Naive thymus-derived CD4-positive, alpha-beta T cell (primary cell): ENCODE results near the gene OR4S2. TPM values are rescaled to one million over a fixed set of nuclear protein-coding genes. Genes with fewer than 3 reads are reported as not detected.

Experiments
- ATAC-seq: fragments of 150-1000 bp; cut with Tn5 transposase; 2 replicates; pipeline ENCODE4 v1.10.0; 2021; ENCODE audit warnings: mild to moderate bottlenecking, moderate library complexity
- CTCF ChIA-PET: fragments of 350-600 bp; sonication (Branson Sonifier 250); formaldehyde crosslinking; loops from one replicate; lab custom pipeline; 2021; ENCODE audit warnings: antibody characterized with exemption; lab: Charles Lee
- POLR2A ChIA-PET: fragments of 350-600 bp; sonication (Branson Sonifier 250); formaldehyde crosslinking; loops from one replicate; lab custom pipeline; 2021; ENCODE audit warnings: antibody characterized with exemption, inconsistent platforms; lab: Charles Lee
- DNase-seq, 9 donors: peaks; one replicate each; pipeline versions ENCODE4 v3.0.0 to v3.0.0-alpha.2; 2020 to 2022; ENCODE audit warnings: mixed read lengths in 1 of 9
- H3K27ac ChIP-seq: one replicate; pipeline ENCODE4 v1.7.0; 2013; ENCODE audit warnings: mild to moderate bottlenecking, low read depth, low read length, moderate library complexity
- H3K27me3 ChIP-seq, 2 donors: one replicate each; pipeline ENCODE4 v1.7.0; 2013; ENCODE audit warnings: low read length in 2 of 2, mild to moderate bottlenecking in 2 of 2, moderate library complexity in 2 of 2; ENCODE audit not compliant: control insufficient read depth in 2 of 2, insufficient read depth in 2 of 2
- H3K36me3 ChIP-seq, 3 experiments: 1 replicate in 2 of 3; 2 replicates in 1 of 3; pipeline ENCODE4 v1.7.0; 2013; ENCODE audit warnings: low read length in 3 of 3, mild to moderate bottlenecking in 3 of 3, moderate library complexity in 1 of 3; ENCODE audit not compliant: insufficient read depth in 3 of 3, control insufficient read depth in 2 of 3
- H3K4me1 ChIP-seq, 2 donors: one replicate each; pipeline ENCODE4 v1.7.0; 2013; ENCODE audit warnings: low read length in 2 of 2, mild to moderate bottlenecking in 2 of 2, moderate library complexity in 1 of 2; ENCODE audit not compliant: control insufficient read depth in 2 of 2, insufficient read depth in 2 of 2
- H3K4me3 ChIP-seq: 2 replicates; pipeline ENCODE4 v1.7.0; 2013; ENCODE audit warnings: mild to moderate bottlenecking, low read length
- H3K9me3 ChIP-seq, 3 experiments: 1 replicate in 2 of 3; 2 replicates in 1 of 3; pipeline ENCODE4 v1.7.0; 2013; ENCODE audit warnings: low read length in 3 of 3; ENCODE audit not compliant: control insufficient read depth in 2 of 3
- H3K27ac Mint-ChIP-seq, 9 donors: one replicate each; pipeline ENCODE4 v1.8.0; 2020 to 2022; ENCODE audit warnings: mixed read lengths in 9 of 9, mild to moderate bottlenecking in 8 of 9, moderate library complexity in 5 of 9, inconsistent platforms in 2 of 9
- H3K27me3 Mint-ChIP-seq, 5 donors: one replicate each; pipeline ENCODE4 v1.8.0; 2021 to 2022; ENCODE audit warnings: mixed read lengths in 5 of 5, mild to moderate bottlenecking in 1 of 5
- H3K36me3 Mint-ChIP-seq, 5 donors: one replicate each; pipeline ENCODE4 v1.8.0; 2020 to 2022; ENCODE audit warnings: mixed read lengths in 5 of 5, mild to moderate bottlenecking in 3 of 5, inconsistent platforms in 1 of 5
- H3K4me1 Mint-ChIP-seq, 7 donors: one replicate each; pipeline ENCODE4 v1.8.0; 2020 to 2022; ENCODE audit warnings: mixed read lengths in 7 of 7, mild to moderate bottlenecking in 3 of 7, inconsistent platforms in 1 of 7
- H3K4me3 Mint-ChIP-seq, 10 donors: one replicate each; pipeline ENCODE4 v1.8.0; 2020 to 2022; ENCODE audit warnings: mild to moderate bottlenecking in 10 of 10, mixed read lengths in 10 of 10, moderate library complexity in 6 of 10, inconsistent platforms in 2 of 10
- H3K9me3 Mint-ChIP-seq, 11 donors: one replicate each; pipeline ENCODE4 v1.8.0; 2020 to 2022; ENCODE audit warnings: mixed read lengths in 11 of 11, mild to moderate bottlenecking in 4 of 11, inconsistent platforms in 1 of 11, moderate library complexity in 1 of 11
- intact Hi-C, 2 donors: fragments of 100-400 bp; cut with micrococcal nuclease; formaldehyde crosslinking; loops; one replicate each; pipeline ENCODE4 v1.15.1; 2023
- polyA plus RNA-seq, 2 donors: library from polyadenylated mRNA; unstranded; fragments of 300-500 nt; fragmentation: Illumina TruSeq; gene quantifications; one replicate each; pipeline ENCODE4 v1.2.3, GENCODE V29; 2021
- total RNA-seq, 6 experiments: library from RNA in 5 of 6; stranded (reverse) in 5 of 6; gene quantifications; 1 replicate in 5 of 6; 2 replicates in 1 of 6; pipeline ENCODE4 v1.2.3 and lab custom pipeline; 2021 to 2026

The OR4S2 gene
- total RNA-seq (not detected), polyA plus RNA-seq (not detected), total RNA-seq (lab: John Stamatoyannopoulos, UW) (not detected)

DNA sequence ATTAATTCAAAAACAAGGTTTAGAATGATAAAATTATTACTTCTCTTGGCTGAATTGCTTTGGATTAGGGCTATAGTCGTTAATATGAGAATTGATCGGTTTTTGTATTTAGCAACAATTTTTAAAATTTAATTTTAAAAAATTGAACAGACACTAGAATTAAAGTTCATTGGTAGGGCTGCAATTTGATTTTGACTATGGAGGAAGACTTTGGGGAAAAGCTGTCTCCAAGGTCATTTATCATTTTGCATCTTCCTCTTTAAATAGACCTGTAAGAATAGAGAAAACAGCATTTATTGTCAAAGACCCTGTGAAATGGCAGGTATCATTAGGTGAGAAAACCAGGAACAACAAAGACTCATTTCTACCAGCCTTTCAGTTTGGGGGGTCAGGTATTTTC, at the start of gene OR4S2:
Gene OR4S2 (plus strand): TSS at position 301 of the 400 bp plus-strand sequence. CDS start 2,577 bp downstream, outside the sequence.
- ATAC-seq, result no peak
- H3K27me3 Mint-ChIP-seq, result no peaks in the 10 kb centered on the region
- POLR2A ChIA-PET, result no interaction called here
- Histone ChIP-seq H3K4me1 (no peaks in the 10 kb centered on the region), H3K27me3 (no peaks in the 10 kb centered on the region), H3K27ac (no peak within 1 kb of the TSS), H3K4me3 (no peak within 1 kb of the TSS), H3K9me3 (no peaks in the 10 kb centered on the region), H3K36me3 (no peaks in the 10 kb centered on the region)
- no peak within 1 kb of the TSS for H3K4me3 Mint-ChIP-seq
- intact Hi-C loops, result no loop called here
- H3K4me1 Mint-ChIP-seq, result no peaks in the 10 kb centered on the region
- DNase-seq, result no peak
- no peak within 1 kb of the TSS for H3K27ac Mint-ChIP-seq
- CTCF ChIA-PET, result no interaction called here
- H3K9me3 Mint-ChIP-seq, result peaks cover 0 to 33% (median 8%) of the 10 kb centered on the region in 11 donors
- no peaks in the 10 kb centered on the region for H3K36me3 Mint-ChIP-seq

- Mint-ChIP-seq H3K4me1 (no peaks in the 10 kb centered on the region), H3K27ac (no peak within 1 kb of the TSS), H3K36me3 (no peaks in the 10 kb centered on the region), H3K4me3 (no peak within 1 kb of the TSS), H3K9me3 (peaks cover 0 to 28% (median 9%) of the 10 kb centered on the region in 11 donors), H3K27me3 (no peaks in the 10 kb centered on the region)
- intact Hi-C loops, result no loop called here
- no peaks in the 10 kb centered on the region for H3K9me3 ChIP-seq
- H3K36me3 ChIP-seq, result no peaks in the 10 kb centered on the region
- no peak for ATAC-seq
- no peaks in the 10 kb centered on the region for H3K27me3 ChIP-seq
- ChIA-PET POLR2A (no interaction called here), CTCF (no interaction called here)
- DNase-seq, result no peak
- no peak within 1 kb of the TSS for H3K4me3 ChIP-seq
- H3K4me1 ChIP-seq, result no peaks in the 10 kb centered on the region
- no peak within 1 kb of the TSS for H3K27ac ChIP-seq
Observed at GRCh38 chr11:55607545-55607944, 40.6 kb upstream of the OR4S2 start, which contains the start of gene OR4C11. TSS of gene OR4C11 (minus strand) at chr11:55607645. CDS start at chr11:55604373, 3,272 bp downstream.

GRCh38 chr11:55624531-55624930, 23.6 kb upstream of the OR4S2 start:
- H3K4me3 ChIP-seq, result no peak overlapping the region
- POLR2A ChIA-PET, result no interaction called here
- DNase-seq, result no peak
- H3K9me3 ChIP-seq, result peaks cover 0 to 4% (median 0%) of the 10 kb centered on the region in 3 experiments
- Mint-ChIP-seq H3K4me3 (no peak overlapping the region), H3K27ac (no peak overlapping the region), H3K9me3 (peaks cover 0 to 61% (median 17%) of the 10 kb centered on the region in 11 donors), H3K36me3 (no peaks in the 10 kb centered on the region), H3K4me1 (no peaks in the 10 kb centered on the region), H3K27me3 (no peaks in the 10 kb centered on the region)
- no peaks in the 10 kb centered on the region for H3K36me3 ChIP-seq
- no peak overlapping the region for H3K27ac ChIP-seq
- H3K27me3 ChIP-seq, result no peaks in the 10 kb centered on the region
- H3K4me1 ChIP-seq, result no peaks in the 10 kb centered on the region
- no peak for ATAC-seq
- intact Hi-C loops, result no loop called here
- CTCF ChIA-PET, result no interaction called here

DNA sequence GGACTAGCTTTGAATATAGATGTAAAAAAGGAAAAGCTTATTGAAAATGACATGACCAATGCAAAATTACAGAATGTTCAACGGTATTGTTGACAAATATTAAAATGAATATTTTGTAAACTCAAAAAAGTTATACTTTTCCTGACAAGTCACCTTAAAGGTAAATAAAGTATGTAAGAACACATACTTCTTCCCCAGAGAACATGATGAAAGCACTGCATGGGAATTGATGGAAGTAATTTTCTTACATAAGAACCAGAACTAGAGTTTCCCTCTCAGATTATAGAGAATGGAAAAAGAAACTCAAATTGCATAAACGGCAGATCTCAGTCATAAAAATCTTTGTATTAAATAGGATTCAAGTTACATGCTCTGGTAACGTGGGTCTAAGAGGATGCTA, 13.3 kb upstream of the OR4S2 start, which contains the start of gene OR4P4:
Gene OR4P4 (plus strand): TSS at position 301 of the 400 bp plus-strand sequence.
- no peak for DNase-seq
- H3K27me3 Mint-ChIP-seq, result no peaks in the 10 kb centered on the region
- POLR2A ChIA-PET, result no interaction called here
- Histone ChIP-seq H3K4me3 (no peak within 1 kb of the TSS), H3K27me3 (no peaks in the 10 kb centered on the region), H3K36me3 (no peaks in the 10 kb centered on the region), H3K9me3 (no peaks in the 10 kb centered on the region), H3K27ac (no peak within 1 kb of the TSS), H3K4me1 (no peaks in the 10 kb centered on the region)
- CTCF ChIA-PET, result no interaction called here
- no peaks in the 10 kb centered on the region for H3K4me1 Mint-ChIP-seq
- H3K36me3 Mint-ChIP-seq, result no peaks in the 10 kb centered on the region
- ATAC-seq, result no peak
- peaks cover 2 to 34% (median 7%) of the 10 kb centered on the region in 11 donors for H3K9me3 Mint-ChIP-seq
- intact Hi-C loops, result loop anchor here in 1 of 2 donors (10.0 kb wide), 1 partner anchor 70 kb away; no protein-coding TSS in a partner anchor
- no peak within 1 kb of the TSS for H3K27ac Mint-ChIP-seq
- H3K4me3 Mint-ChIP-seq, result no peak within 1 kb of the TSS

GRCh38 chr11:55652560-55652959, 4.4 kb downstream of the OR4S2 start:
- no peaks in the 10 kb centered on the region for H3K36me3 Mint-ChIP-seq
- H3K4me1 Mint-ChIP-seq, result no peaks in the 10 kb centered on the region
- DNase-seq (no peak), ATAC-seq (no peak)
- H3K9me3 ChIP-seq, result no peaks in the 10 kb centered on the region
- no peaks in the 10 kb centered on the region for H3K4me1 ChIP-seq
- ChIA-PET POLR2A (no interaction called here), CTCF (no interaction called here)
- intact Hi-C loops, result no loop called here
- H3K27me3 ChIP-seq, result no peaks in the 10 kb centered on the region
- no peaks in the 10 kb centered on the region for H3K36me3 ChIP-seq
- peaks cover 0 to 37% (median 5%) of the 10 kb centered on the region in 11 donors for H3K9me3 Mint-ChIP-seq
- H3K4me3 Mint-ChIP-seq, result no peak overlapping the region
- no peak overlapping the region for H3K27ac Mint-ChIP-seq
- no peaks in the 10 kb centered on the region for H3K27me3 Mint-ChIP-seq
- H3K27ac ChIP-seq, result no peak overlapping the region
- H3K4me3 ChIP-seq, result no peak overlapping the region

DNA sequence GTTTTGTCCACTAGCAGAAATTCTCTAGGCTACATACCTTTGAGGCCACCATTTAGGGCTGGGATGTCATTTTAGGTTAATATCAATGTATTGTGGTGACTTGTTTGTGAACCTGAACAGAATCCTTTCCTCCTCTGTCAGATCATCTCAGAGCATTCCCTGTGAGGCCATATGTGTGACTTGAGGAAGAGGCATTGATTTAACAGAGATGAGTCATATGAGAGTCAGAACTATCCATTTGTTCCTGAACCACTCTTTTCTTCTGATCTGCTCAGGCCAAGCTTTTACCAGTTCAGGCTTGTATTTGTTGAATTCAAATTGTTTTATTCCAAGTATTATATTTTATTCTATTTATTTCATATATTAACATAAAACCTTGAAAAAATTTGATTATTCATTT, 7.0 kb downstream of the OR4S2 start:
- H3K27me3 Mint-ChIP-seq, result no peaks in the 10 kb centered on the region
- intact Hi-C loops, result no loop called here

GRCh38 chr11:55658031-55658573, 10.0 kb downstream of the OR4S2 start:
- Histone ChIP-seq H3K27me3 (no peaks in the 10 kb centered on the region), H3K27ac (no peak overlapping the region), H3K36me3 (no peaks in the 10 kb centered on the region), H3K9me3 (no peaks in the 10 kb centered on the region), H3K4me3 (no peak overlapping the region), H3K4me1 (no peaks in the 10 kb centered on the region)
- Mint-ChIP-seq H3K9me3 (peaks cover 0 to 37% (median 12%) of the 10 kb centered on the region in 11 donors), H3K36me3 (no peaks in the 10 kb centered on the region), H3K27ac (no peak overlapping the region), H3K4me1 (peaks cover 0 to 1% (median 0%) of the 10 kb centered on the region in 7 donors), H3K4me3 (no peak overlapping the region), H3K27me3 (no peaks in the 10 kb centered on the region)
- POLR2A ChIA-PET, result no interaction called here
- CTCF ChIA-PET, result no interaction called here
- DNase-seq (no peak), ATAC-seq (no peak)
- intact Hi-C loops, result no loop called here

More for the DNA sequence above, 7.0 kb downstream of the OR4S2 start:
- H3K4me1 ChIP-seq, result no peaks in the 10 kb centered on the region
- no peak overlapping the region for H3K4me3 ChIP-seq
- no peaks in the 10 kb centered on the region for H3K36me3 ChIP-seq
- no peaks in the 10 kb centered on the region for H3K27me3 ChIP-seq
- Mint-ChIP-seq H3K4me3 (no peak overlapping the region), H3K9me3 (peaks cover 0 to 39% (median 13%) of the 10 kb centered on the region in 11 donors), H3K27ac (no peak overlapping the region), H3K4me1 (no peaks in the 10 kb centered on the region), H3K36me3 (no peaks in the 10 kb centered on the region)
- ChIA-PET CTCF (no interaction called here), POLR2A (no interaction called here)
- no peak for ATAC-seq
- no peak for DNase-seq
- H3K9me3 ChIP-seq, result no peaks in the 10 kb centered on the region
- H3K27ac ChIP-seq, result no peak overlapping the region
